Liver (tissue), 9 donors: ENCODE measurements around the gene MOV10. TPM values are rescaled to one million over a fixed set of nuclear protein-coding genes. Genes with fewer than 3 reads are reported as not detected.

Source experiments
- DNase-seq: peaks from one replicate; pipeline ENCODE4 v3.0.0-alpha.2; 2017; ENCODE audit warnings: low spot score
- H3K27ac ChIP-seq, 2 donors: one replicate each; pipeline ENCODE4 v1.7.0; 2013; ENCODE audit warnings: inconsistent platforms in 2 of 2, low read length in 2 of 2, control low read depth in 1 of 2, low read depth in 1 of 2, mild to moderate bottlenecking in 1 of 2
- H3K27me3 ChIP-seq, 4 donors: one replicate each; pipeline versions ENCODE4 v1.6.1 to v1.7.0; 2013; ENCODE audit warnings: low read length in 3 of 4, inconsistent platforms in 1 of 4, mild to moderate bottlenecking in 1 of 4, moderate library complexity in 1 of 4; ENCODE audit not compliant: control insufficient read depth in 4 of 4, insufficient read depth in 4 of 4
- H3K36me3 ChIP-seq, 4 donors: one replicate each; pipeline versions ENCODE4 v1.6.1 to v1.7.0; 2013; ENCODE audit warnings: low read length in 3 of 4, mild to moderate bottlenecking in 3 of 4, low read depth in 1 of 4, moderate library complexity in 1 of 4; ENCODE audit not compliant: control insufficient read depth in 4 of 4, insufficient read depth in 3 of 4
- H3K4me1 ChIP-seq, 4 donors: one replicate each; pipeline versions ENCODE4 v1.6.1 to v1.7.0; 2013; ENCODE audit warnings: low read length in 3 of 4, mild to moderate bottlenecking in 3 of 4, moderate library complexity in 1 of 4; ENCODE audit not compliant: control insufficient read depth in 4 of 4, insufficient read depth in 4 of 4
- H3K4me3 ChIP-seq, 3 donors: one replicate each; pipeline versions ENCODE4 v1.6.1 to v1.7.0; 2013; ENCODE audit warnings: low read length in 3 of 3, control low read depth in 1 of 3, low read depth in 1 of 3, mild to moderate bottlenecking in 1 of 3
- H3K9ac ChIP-seq, 2 donors: one replicate each; pipeline ENCODE4 v1.7.0; 2013; ENCODE audit warnings: low read length in 2 of 2, mild to moderate bottlenecking in 2 of 2, moderate library complexity in 2 of 2, control low read depth in 1 of 2, low read depth in 1 of 2
- H3K9me3 ChIP-seq, 4 donors: one replicate each; pipeline versions ENCODE4 v1.6.1 to v1.7.0; 2013; ENCODE audit warnings: low read length in 3 of 4; ENCODE audit not compliant: control insufficient read depth in 4 of 4
- EGR1 ChIP-seq, 2 donors: IDR thresholded peaks; 2 replicates each; pipeline ENCODE4 v1.6.1; 2016 to 2018; ENCODE audit warnings: antibody characterized with exemption in 2 of 2, low read depth in 2 of 2
- FOXA1 ChIP-seq: IDR thresholded peaks from 2 replicates; pipeline ENCODE4 v1.6.1; 2016; ENCODE audit warnings: antibody characterized with exemption
- FOXA2 ChIP-seq: IDR thresholded peaks from 2 replicates; pipeline ENCODE4 v1.6.1; 2016; ENCODE audit warnings: antibody characterized with exemption
- GABPA ChIP-seq, 2 donors: IDR thresholded peaks in 1 of 2; conservative IDR thresholded peaks in 1 of 2; 2 replicates each; pipeline ENCODE4 v1.6.1; 2016; ENCODE audit warnings: antibody characterized with exemption in 2 of 2, mild to moderate bottlenecking in 1 of 2, moderate library complexity in 1 of 2
- HNF4A ChIP-seq, 2 donors: conservative IDR thresholded peaks; 2 replicates each; pipeline ENCODE4 v1.6.1; 2016; ENCODE audit warnings: antibody characterized with exemption in 2 of 2, mild to moderate bottlenecking in 2 of 2
- HNF4G ChIP-seq: IDR thresholded peaks from 2 replicates; pipeline ENCODE4 v1.6.1; 2016; ENCODE audit warnings: antibody characterized with exemption
- JUND ChIP-seq, 2 donors: IDR thresholded peaks; 2 replicates each; pipeline ENCODE4 v1.6.1; 2016; ENCODE audit warnings: antibody characterized with exemption in 2 of 2
- NR2F2 ChIP-seq: IDR thresholded peaks from 2 replicates; pipeline ENCODE4 v1.6.1; 2016; ENCODE audit warnings: antibody characterized with exemption
- RAD21 ChIP-seq, 2 donors: IDR thresholded peaks; 2 replicates each; pipeline ENCODE4 v1.6.1; 2016; ENCODE audit warnings: antibody characterized with exemption in 2 of 2, mild to moderate bottlenecking in 2 of 2
- RXRA ChIP-seq, 2 donors: IDR thresholded peaks; 2 replicates each; pipeline ENCODE4 v1.6.1; 2017 to 2018; ENCODE audit warnings: antibody characterized with exemption in 2 of 2, mild to moderate bottlenecking in 1 of 2
- SP1 ChIP-seq: IDR thresholded peaks from 2 replicates; pipeline ENCODE4 v1.6.1; 2018; ENCODE audit warnings: antibody characterized with exemption, mild to moderate bottlenecking
- TAF1 ChIP-seq: conservative IDR thresholded peaks from 2 replicates; pipeline ENCODE4 v1.6.1; 2016; ENCODE audit warnings: antibody characterized with exemption, mild to moderate bottlenecking
- YY1 ChIP-seq: IDR thresholded peaks from 2 replicates; pipeline ENCODE4 v1.6.1; 2016; ENCODE audit warnings: antibody characterized with exemption, mild to moderate bottlenecking
- WGBS: extraction: QIAGEN DNeasy Blood & Tissue Kit; methylation state at CpG from one replicate; pipeline ENCODE4 v1.1.7; 2013; 5-methylcytosine and 5-hydroxymethylcytosine counted together
- polyA plus RNA-seq, 2 donors: library from polyadenylated mRNA; stranded (reverse) in 1 of 2; unstranded in 1 of 2; fragments of 200-250 nt in 1 of 2; fragments of >200 nt in 1 of 2; fragmentation: Nextera tagmentation in 1 of 2; extraction: Ambion mirVana in 1 of 2; gene quantifications; one replicate each; pipeline versions ENCODE4 v1.2.1 to v1.2.3, GENCODE V29; 2013 to 2015
- total RNA-seq, 2 donors: library from RNA; depleted of rRNA; stranded (reverse); fragments of >200 nt; gene quantifications; one replicate each; pipeline ENCODE4 v1.2.3, GENCODE V29; 2014
- TF ChIP-seq, protein P1 (sequence below): IDR thresholded peaks from 2 replicates; pipeline ENCODE4 v1.6.1; 2016; ENCODE audit warnings: antibody characterized with exemption
- TF ChIP-seq, protein P2 (sequence below): fragments of 150-350 bp; IDR thresholded peaks from 2 replicates; pipeline ENCODE4 v1.5.1; 2017; ENCODE audit warnings: improper control_type of control experiment, low read depth, low read length; ENCODE audit not compliant: missing input control
- TF ChIP-seq, protein P3 (sequence below): IDR thresholded peaks from 2 replicates; pipeline ENCODE4 v1.6.1; 2016; ENCODE audit warnings: antibody characterized with exemption
- TF ChIP-seq, protein P4 (sequence below): IDR thresholded peaks from 2 replicates; pipeline ENCODE4 v1.6.1; 2016; ENCODE audit warnings: antibody characterized with exemption, mild to moderate bottlenecking
- TF ChIP-seq, protein P5 (sequence below): IDR thresholded peaks from 2 replicates; pipeline ENCODE4 v1.6.1; 2016; ENCODE audit warnings: antibody characterized with exemption
- donor health status: healthy.
- donor health status: healthy.
- donor health status: healthy.
- donor health status: healthy.
- donor health status: healthy.

The MOV10 gene
- total and polyA plus RNA-seq, 4 donors, result 32.0 to 36.8 (median 33.7) TPM

DNA sequence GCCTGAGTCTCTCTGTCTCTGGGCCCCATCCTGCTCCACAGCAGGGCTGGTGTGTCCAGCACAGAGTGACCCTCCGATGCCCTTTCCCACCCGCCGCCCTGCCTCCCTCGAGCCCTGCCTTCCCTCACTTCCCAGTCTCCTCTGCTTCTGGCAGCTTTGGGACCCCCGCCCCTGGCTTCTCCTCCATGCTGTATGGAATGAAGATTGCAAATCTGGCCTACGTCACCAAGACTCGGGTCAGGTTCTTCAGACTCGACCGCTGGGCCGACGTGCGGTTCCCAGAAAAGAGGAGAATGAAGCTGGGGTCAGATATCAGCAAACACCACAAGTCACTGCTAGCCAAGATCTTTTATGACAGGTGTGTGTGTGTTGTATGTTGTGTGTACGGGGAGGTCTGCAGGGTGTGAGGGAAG lies 14.3 kb downstream of the MOV10 start:
- H3K27me3 ChIP-seq, result no peaks in the 10 kb centered on the region
- peak; percentile 15 for TF ChIP-seq NR2F2
- TF ChIP-seq, protein P1, sequence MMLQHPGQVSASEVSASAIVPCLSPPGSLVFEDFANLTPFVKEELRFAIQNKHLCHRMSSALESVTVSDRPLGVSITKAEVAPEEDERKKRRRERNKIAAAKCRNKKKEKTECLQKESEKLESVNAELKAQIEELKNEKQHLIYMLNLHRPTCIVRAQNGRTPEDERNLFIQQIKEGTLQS, result no peak
- peak in 1 of 2 donors; percentile 36 for TF ChIP-seq RXRA (IDR thresholded peaks at IDR 0.05)
- no peak overlapping the region for H3K4me3 ChIP-seq
- DNase-seq, result peak; percentile 30
- H3K9ac ChIP-seq, result no peak overlapping the region
- H3K9me3 ChIP-seq, result no peaks in the 10 kb centered on the region
- no peak overlapping the region for H3K27ac ChIP-seq
- peaks cover 4 to 34% (median 22%) of the 10 kb centered on the region in 4 donors for H3K36me3 ChIP-seq
- 79% methylated on average over 13 of the region's 13 CpGs for WGBS
- no peaks in the 10 kb centered on the region for H3K4me1 ChIP-seq

DNA sequence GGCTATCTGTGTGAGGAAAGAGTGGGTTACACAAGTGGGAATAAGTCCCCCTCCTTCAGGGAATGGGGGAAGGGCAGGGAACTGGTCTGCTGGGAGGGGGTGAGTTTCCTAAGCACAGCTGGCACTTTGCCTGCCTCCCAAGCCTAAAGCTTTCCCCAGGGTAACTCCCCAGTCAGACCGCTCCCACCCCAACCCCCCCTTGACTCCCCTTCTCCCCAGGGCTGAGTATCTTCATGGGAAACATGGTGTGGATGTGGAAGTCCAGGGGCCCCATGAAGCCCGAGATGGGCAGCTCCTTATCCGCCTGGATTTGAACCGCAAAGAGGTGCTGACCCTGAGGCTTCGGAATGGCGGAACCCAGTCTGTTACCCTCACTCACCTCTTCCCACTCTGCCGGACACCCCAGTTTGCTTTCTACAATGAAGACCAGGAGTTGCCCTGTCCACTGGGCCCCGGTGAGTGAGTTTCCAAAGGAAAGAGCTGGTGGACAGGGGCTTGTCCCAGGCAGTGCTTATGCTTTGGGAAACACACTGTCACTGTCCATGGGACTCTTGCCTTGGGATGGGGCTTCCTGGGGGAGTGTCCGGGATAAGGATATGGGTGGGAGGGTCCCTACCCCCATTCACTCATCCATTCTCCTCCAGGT lies 14.9 kb downstream of the MOV10 start:
- WGBS, result 93% methylated on average over 9 of the region's 9 CpGs
- H3K4me3 ChIP-seq, result no peak overlapping the region
- H3K4me1 ChIP-seq, result no peaks in the 10 kb centered on the region
- peak; percentile 19 for DNase-seq
- no peaks in the 10 kb centered on the region for H3K27me3 ChIP-seq
- H3K9ac ChIP-seq, result no peak overlapping the region
- TF ChIP-seq FOXA2 (no peak), RXRA (IDR thresholded peaks at IDR 0.05) (no peak), NR2F2 (no peak), HNF4G (no peak), YY1 (no peak), GABPA (IDR thresholded peaks at IDR 0.05 in 1 of 2, conservative IDR thresholded peaks at IDR 0.05 in 1 of 2) (no peak), EGR1 (IDR thresholded peaks at IDR 0.05; ENCODE audit: low read depth in 2 of 2) (no peak), TAF1 (no peak), SP1 (no peak), RAD21 (IDR thresholded peaks at IDR 0.05) (no peak), JUND (IDR thresholded peaks at IDR 0.05) (no peak), HNF4A (conservative IDR thresholded peaks at IDR 0.05) (no peak), FOXA1 (no peak)
- TF ChIP-seq, protein P2, sequence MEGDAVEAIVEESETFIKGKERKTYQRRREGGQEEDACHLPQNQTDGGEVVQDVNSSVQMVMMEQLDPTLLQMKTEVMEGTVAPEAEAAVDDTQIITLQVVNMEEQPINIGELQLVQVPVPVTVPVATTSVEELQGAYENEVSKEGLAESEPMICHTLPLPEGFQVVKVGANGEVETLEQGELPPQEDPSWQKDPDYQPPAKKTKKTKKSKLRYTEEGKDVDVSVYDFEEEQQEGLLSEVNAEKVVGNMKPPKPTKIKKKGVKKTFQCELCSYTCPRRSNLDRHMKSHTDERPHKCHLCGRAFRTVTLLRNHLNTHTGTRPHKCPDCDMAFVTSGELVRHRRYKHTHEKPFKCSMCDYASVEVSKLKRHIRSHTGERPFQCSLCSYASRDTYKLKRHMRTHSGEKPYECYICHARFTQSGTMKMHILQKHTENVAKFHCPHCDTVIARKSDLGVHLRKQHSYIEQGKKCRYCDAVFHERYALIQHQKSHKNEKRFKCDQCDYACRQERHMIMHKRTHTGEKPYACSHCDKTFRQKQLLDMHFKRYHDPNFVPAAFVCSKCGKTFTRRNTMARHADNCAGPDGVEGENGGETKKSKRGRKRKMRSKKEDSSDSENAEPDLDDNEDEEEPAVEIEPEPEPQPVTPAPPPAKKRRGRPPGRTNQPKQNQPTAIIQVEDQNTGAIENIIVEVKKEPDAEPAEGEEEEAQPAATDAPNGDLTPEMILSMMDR, result no peak
- TF ChIP-seq, protein P3, sequence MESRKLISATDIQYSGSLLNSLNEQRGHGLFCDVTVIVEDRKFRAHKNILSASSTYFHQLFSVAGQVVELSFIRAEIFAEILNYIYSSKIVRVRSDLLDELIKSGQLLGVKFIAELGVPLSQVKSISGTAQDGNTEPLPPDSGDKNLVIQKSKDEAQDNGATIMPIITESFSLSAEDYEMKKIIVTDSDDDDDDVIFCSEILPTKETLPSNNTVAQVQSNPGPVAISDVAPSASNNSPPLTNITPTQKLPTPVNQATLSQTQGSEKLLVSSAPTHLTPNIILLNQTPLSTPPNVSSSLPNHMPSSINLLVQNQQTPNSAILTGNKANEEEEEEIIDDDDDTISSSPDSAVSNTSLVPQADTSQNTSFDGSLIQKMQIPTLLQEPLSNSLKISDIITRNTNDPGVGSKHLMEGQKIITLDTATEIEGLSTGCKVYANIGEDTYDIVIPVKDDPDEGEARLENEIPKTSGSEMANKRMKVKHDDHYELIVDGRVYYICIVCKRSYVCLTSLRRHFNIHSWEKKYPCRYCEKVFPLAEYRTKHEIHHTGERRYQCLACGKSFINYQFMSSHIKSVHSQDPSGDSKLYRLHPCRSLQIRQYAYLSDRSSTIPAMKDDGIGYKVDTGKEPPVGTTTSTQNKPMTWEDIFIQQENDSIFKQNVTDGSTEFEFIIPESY, result no peak
- TF ChIP-seq, protein P4, sequence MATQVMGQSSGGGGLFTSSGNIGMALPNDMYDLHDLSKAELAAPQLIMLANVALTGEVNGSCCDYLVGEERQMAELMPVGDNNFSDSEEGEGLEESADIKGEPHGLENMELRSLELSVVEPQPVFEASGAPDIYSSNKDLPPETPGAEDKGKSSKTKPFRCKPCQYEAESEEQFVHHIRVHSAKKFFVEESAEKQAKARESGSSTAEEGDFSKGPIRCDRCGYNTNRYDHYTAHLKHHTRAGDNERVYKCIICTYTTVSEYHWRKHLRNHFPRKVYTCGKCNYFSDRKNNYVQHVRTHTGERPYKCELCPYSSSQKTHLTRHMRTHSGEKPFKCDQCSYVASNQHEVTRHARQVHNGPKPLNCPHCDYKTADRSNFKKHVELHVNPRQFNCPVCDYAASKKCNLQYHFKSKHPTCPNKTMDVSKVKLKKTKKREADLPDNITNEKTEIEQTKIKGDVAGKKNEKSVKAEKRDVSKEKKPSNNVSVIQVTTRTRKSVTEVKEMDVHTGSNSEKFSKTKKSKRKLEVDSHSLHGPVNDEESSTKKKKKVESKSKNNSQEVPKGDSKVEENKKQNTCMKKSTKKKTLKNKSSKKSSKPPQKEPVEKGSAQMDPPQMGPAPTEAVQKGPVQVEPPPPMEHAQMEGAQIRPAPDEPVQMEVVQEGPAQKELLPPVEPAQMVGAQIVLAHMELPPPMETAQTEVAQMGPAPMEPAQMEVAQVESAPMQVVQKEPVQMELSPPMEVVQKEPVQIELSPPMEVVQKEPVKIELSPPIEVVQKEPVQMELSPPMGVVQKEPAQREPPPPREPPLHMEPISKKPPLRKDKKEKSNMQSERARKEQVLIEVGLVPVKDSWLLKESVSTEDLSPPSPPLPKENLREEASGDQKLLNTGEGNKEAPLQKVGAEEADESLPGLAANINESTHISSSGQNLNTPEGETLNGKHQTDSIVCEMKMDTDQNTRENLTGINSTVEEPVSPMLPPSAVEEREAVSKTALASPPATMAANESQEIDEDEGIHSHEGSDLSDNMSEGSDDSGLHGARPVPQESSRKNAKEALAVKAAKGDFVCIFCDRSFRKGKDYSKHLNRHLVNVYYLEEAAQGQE, result no peak
- TF ChIP-seq, protein P5, sequence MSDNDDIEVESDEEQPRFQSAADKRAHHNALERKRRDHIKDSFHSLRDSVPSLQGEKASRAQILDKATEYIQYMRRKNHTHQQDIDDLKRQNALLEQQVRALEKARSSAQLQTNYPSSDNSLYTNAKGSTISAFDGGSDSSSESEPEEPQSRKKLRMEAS, result no peak
- TF ChIP-seq, protein P1, result no peak
- no peaks in the 10 kb centered on the region for H3K9me3 ChIP-seq
- H3K36me3 ChIP-seq, result peaks cover 4 to 39% (median 25%) of the 10 kb centered on the region in 4 donors
- no peak overlapping the region for H3K27ac ChIP-seq
